ENCODE results near the gene SLC22A31.

SLC22A31 gene

GRCh38 chr16:89233678-89234490 is 33.5 kb upstream of the SLC22A31 start:
- no peak for DNase-seq (ENCODE audit: low read depth in 1 of 2, low spot score in 1 of 2)
- no peak for TF ChIP-seq JUND (IDR thresholded peaks at IDR 0.05; ENCODE audit: low read depth)
- in situ Hi-C loops (cut with HindIII; ENCODE audit: low pct_unique_long_range_greater_than_20kb, low sequenced_read_pairs): no loop called here

DNA sequence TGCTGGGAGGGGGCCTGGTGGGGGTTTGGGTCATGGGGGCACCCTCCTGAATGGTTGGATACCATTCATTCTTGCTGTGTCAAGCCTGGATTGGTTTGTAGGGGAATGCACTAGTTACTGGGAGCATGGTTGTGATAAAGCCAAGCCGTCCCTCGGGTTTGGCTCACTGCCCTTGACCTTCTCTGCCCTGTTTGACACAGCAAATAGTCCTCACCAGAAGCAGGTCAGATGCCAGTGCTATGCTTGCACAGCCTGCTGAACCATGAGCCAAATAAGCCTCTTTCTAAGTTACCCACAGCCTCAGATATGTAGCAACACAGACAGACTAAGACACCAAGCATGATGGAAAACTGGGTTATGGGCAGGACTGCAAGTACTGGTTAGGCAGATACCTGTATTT is 31.8 kb upstream of the SLC22A31 start:
- TF ChIP-seq JUND (IDR thresholded peaks at IDR 0.05; ENCODE audit: low read depth): no peak
- in situ Hi-C loops (cut with HindIII; ENCODE audit: low pct_unique_long_range_greater_than_20kb, low sequenced_read_pairs): no loop called here
- DNase-seq (ENCODE audit: low read depth in 1 of 2, low spot score in 1 of 2): no peak

DNA sequence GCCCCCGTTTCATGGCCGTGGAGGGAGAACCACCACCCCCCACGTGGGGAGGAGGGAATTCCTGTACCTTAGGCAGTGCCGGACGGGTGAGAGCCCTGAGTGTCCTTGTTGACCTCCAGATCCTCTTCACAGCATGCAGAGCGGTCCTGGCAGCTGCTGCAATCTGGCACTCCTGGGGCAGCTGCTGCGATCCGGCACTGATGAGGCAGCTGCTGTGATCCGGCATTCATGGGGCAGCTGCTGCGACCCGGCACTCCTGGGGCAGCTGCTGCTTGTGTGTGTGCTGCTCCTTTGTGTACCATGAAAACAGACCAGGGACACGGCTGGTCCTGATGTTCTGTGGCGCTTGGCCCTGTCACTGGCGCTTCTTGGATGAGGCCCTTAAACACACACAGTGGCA is 29.9 kb upstream of the SLC22A31 start:
- no peak for TF ChIP-seq JUND (IDR thresholded peaks at IDR 0.05; ENCODE audit: low read depth)
- DNase-seq (ENCODE audit: low read depth in 1 of 2, low spot score in 1 of 2): no peak
- in situ Hi-C loops (cut with HindIII; ENCODE audit: low pct_unique_long_range_greater_than_20kb, low sequenced_read_pairs): no loop called here

DNA sequence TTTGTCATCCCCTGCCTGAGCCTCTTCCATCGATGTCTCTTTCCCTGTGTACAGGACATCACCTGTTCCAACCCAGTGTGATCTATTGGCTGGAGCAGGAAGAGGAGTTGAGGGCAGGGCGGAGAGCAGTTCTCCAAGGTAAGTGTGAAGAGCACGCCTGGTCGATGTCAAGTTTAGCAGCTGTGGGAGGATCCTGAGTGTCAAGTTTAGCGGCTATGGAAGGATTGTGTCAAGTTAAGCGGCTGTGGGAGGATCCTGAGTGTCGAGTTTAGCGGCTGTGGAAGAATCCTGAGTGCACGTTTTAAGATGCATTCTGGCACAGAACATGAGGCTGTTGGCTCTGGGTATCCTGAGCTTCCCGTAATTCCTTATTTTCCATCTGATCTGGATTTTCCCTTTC is 24.3 kb upstream of the SLC22A31 start:
- no peak for DNase-seq (ENCODE audit: low read depth in 1 of 2, low spot score in 1 of 2)
- TF ChIP-seq JUND (IDR thresholded peaks at IDR 0.05; ENCODE audit: low read depth): no peak
- in situ Hi-C loops (cut with HindIII; ENCODE audit: low pct_unique_long_range_greater_than_20kb, low sequenced_read_pairs): no loop called here

DNA sequence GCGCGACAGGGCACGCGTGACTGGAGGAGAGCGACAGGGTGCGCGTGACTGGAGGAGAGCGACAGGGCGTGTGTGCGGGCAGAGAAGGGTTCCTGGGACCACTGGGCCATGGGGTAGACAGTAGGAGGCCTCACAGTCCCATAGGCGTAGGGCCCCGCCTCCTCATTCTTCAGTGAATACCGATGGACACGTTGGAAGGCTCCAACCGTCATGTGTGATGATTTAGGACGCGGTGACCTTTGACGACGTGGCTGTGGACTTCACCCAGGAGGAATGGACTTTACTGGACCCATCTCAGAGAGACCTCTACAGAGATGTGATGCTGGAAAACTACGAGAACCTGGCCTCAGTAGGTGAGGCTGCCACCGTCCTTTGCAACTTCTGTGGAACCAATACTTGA is 22.6 kb upstream of the SLC22A31 start:
- no peak for DNase-seq (ENCODE audit: low read depth in 1 of 2, low spot score in 1 of 2)
- no peak for TF ChIP-seq JUND (IDR thresholded peaks at IDR 0.05; ENCODE audit: low read depth)
- in situ Hi-C loops (cut with HindIII; ENCODE audit: low pct_unique_long_range_greater_than_20kb, low sequenced_read_pairs): no loop called here

- no peak for DNase-seq (ENCODE audit: low read depth in 1 of 2, low spot score in 1 of 2)
- in situ Hi-C loops (cut with HindIII; ENCODE audit: low pct_unique_long_range_greater_than_20kb, low sequenced_read_pairs): no loop called here
- TF ChIP-seq JUND (IDR thresholded peaks at IDR 0.05; ENCODE audit: low read depth): no peak
Measured at GRCh38 chr16:89221604-89222003, 21.3 kb upstream of the SLC22A31 start.

DNA sequence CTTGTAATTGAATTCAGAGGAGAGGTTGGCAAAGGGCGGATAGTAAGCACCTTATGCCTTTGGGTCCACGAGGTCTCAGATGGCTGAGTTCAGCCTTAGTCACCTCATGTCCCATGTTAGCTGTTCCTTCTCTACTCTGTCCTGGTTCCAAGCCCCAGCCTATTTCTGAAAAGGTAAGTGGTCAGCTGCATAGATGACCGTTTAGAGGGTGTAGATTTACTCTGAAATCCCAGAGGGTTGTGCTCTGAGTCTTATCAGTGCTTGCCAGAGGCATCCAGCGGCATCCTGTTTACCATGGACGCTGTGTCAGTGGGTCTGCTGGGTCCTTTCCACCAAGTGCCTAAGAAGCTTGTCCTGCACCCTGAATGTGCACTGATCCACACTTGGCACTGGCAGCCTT is 19.0 kb upstream of the SLC22A31 start:
- DNase-seq (ENCODE audit: low read depth in 1 of 2, low spot score in 1 of 2): no peak
- TF ChIP-seq JUND (IDR thresholded peaks at IDR 0.05; ENCODE audit: low read depth): no peak
- in situ Hi-C loops (cut with HindIII; ENCODE audit: low pct_unique_long_range_greater_than_20kb, low sequenced_read_pairs): no loop called here

GRCh38 chr16:89217388-89218191 is 17.3 kb upstream of the SLC22A31 start, which contains the start of gene ZNF778:
TSS of gene ZNF778 (plus strand) at chr16:89217703. CDS start at chr16:89221128, 3,425 bp downstream.
- in situ Hi-C loops (cut with HindIII; ENCODE audit: low pct_unique_long_range_greater_than_20kb, low sequenced_read_pairs): no loop called here
- peak; percentile 91 to 97 for DNase-seq (ENCODE audit: low read depth in 1 of 2, low spot score in 1 of 2)

GRCh38 chr16:89217138-89217387 is 16.7 kb upstream of the SLC22A31 start:
- in situ Hi-C loops (cut with HindIII; ENCODE audit: low pct_unique_long_range_greater_than_20kb, low sequenced_read_pairs): no loop called here
- no peak for DNase-seq (ENCODE audit: low read depth in 1 of 2, low spot score in 1 of 2)
- no peak for TF ChIP-seq JUND (IDR thresholded peaks at IDR 0.05; ENCODE audit: low read depth)

More at GRCh38 chr16:89217388-89218191, 17.3 kb upstream of the SLC22A31 start, which contains the start of gene ZNF778:
- no peak for TF ChIP-seq JUND (IDR thresholded peaks at IDR 0.05; ENCODE audit: low read depth)

GRCh38 chr16:89216315-89217137 is 16.2 kb upstream of the SLC22A31 start:
- no peak for TF ChIP-seq JUND (IDR thresholded peaks at IDR 0.05; ENCODE audit: low read depth)
- in situ Hi-C loops (cut with HindIII; ENCODE audit: low pct_unique_long_range_greater_than_20kb, low sequenced_read_pairs): no loop called here
- DNase-seq (ENCODE audit: low read depth in 1 of 2, low spot score in 1 of 2): peak; percentile 82 to 86

DNA sequence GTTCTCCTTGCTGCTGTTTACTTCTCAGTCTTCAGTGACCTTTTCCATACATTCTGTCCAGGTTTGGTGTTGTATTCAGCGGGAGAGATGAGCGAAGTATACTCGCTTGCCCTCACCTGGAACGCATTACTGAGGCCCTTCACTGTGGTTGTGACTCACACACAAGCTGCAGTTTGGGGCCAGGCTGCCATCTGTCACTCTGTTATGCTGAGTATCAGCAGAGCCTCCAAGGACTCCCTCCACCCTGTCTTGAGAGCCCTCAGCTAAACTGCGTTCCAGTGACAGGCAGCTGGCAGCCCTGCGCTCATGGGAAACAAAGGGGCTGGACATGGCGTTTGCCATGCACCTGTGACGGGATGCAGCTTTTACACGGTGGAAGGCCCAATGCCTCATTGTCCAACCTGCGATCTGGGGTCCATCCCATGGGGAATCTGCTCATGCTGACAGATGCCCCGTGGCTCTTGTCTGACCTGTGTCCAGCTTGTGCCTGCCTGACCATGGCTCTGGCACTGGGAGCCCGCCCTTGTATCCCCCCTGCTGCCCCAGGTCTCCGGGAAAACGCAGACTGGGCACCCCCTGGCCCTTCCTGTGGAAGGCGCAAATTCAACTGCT is 10.7 kb upstream of the SLC22A31 start:
- TF ChIP-seq JUND (IDR thresholded peaks at IDR 0.05; ENCODE audit: low read depth): no peak
- in situ Hi-C loops (cut with HindIII; ENCODE audit: low pct_unique_long_range_greater_than_20kb, low sequenced_read_pairs): no loop called here

GRCh38 chr16:89210165-89210903 is 10.0 kb upstream of the SLC22A31 start:
- in situ Hi-C loops (cut with HindIII; ENCODE audit: low pct_unique_long_range_greater_than_20kb, low sequenced_read_pairs): no loop called here
- TF ChIP-seq JUND (IDR thresholded peaks at IDR 0.05; ENCODE audit: low read depth): no peak
- no peak for DNase-seq (ENCODE audit: low read depth in 1 of 2, low spot score in 1 of 2)

More for the DNA sequence above, 10.7 kb upstream of the SLC22A31 start:
- no peak for DNase-seq (ENCODE audit: low read depth in 1 of 2, low spot score in 1 of 2)

All from T47D (cell line).